ENCODE data around the gene KDSR. TPM values are rescaled to one million over a fixed set of nuclear protein-coding genes. Genes with fewer than 3 reads are reported as not detected.

KDSR gene
- total and polyA plus RNA-seq, 2 donors from 2014 or later, result 22.5 to 73.5 TPM

- Histone ChIP-seq H3K9me3 (ENCODE audit: control insufficient read depth in 2 of 3, insufficient read depth in 1 of 3, low read length in 3 of 3) (peaks cover 0 to 3% (median 0%) of the 10 kb centered on the region in 3 donors), H3K4me3 (ENCODE audit: low read length in 3 of 3) (no peak overlapping the region), H3K4me1 (ENCODE audit: control insufficient read depth in 2 of 3, insufficient read depth in 2 of 3, low read depth in 1 of 3, low read length in 3 of 3) (no peaks in the 10 kb centered on the region), H3K27ac (ENCODE audit: low read depth in 2 of 2, low read length in 2 of 2) (no peak overlapping the region), H3K9ac (ENCODE audit: low read length in 3 of 3) (no peak overlapping the region), H3K36me3 (ENCODE audit: control insufficient read depth in 2 of 3, insufficient read depth in 3 of 3, low read length in 3 of 3) (no peaks in the 10 kb centered on the region), H3K27me3 (ENCODE audit: control insufficient read depth, insufficient read depth, low read length) (no peaks in the 10 kb centered on the region)
- TF ChIP-seq CTCF (IDR thresholded peaks at IDR 0.05; ENCODE audit: borderline replicate concordance, extremely low read depth, insufficient read depth), result no peak
- intact Hi-C loops (cut with DNase I), result no loop called here
- no peak for DNase-seq
- FAIRE-seq, result no peak
Observed at GRCh38 chr18:63379639-63379962, 12.6 kb upstream of the KDSR start.

GRCh38 chr18:63378919-63379638 lies 12.1 kb upstream of the KDSR start:
- intact Hi-C loops (cut with DNase I), result no loop called here
- Histone ChIP-seq H3K4me3 (ENCODE audit: low read length in 3 of 3) (no peak overlapping the region), H3K36me3 (ENCODE audit: control insufficient read depth in 2 of 3, insufficient read depth in 3 of 3, low read length in 3 of 3) (no peaks in the 10 kb centered on the region), H3K9ac (ENCODE audit: low read length in 3 of 3) (no peak overlapping the region), H3K27me3 (ENCODE audit: control insufficient read depth, insufficient read depth, low read length) (no peaks in the 10 kb centered on the region), H3K9me3 (ENCODE audit: control insufficient read depth in 2 of 3, insufficient read depth in 1 of 3, low read length in 3 of 3) (peaks cover 0 to 3% (median 0%) of the 10 kb centered on the region in 3 donors), H3K27ac (ENCODE audit: low read depth in 2 of 2, low read length in 2 of 2) (no peak overlapping the region), H3K4me1 (ENCODE audit: control insufficient read depth in 2 of 3, insufficient read depth in 2 of 3, low read depth in 1 of 3, low read length in 3 of 3) (no peaks in the 10 kb centered on the region)
- FAIRE-seq (no peak), DNase-seq (no peak)
- no peak for TF ChIP-seq CTCF (IDR thresholded peaks at IDR 0.05; ENCODE audit: borderline replicate concordance, extremely low read depth, insufficient read depth)

- intact Hi-C loops (cut with DNase I), result no loop called here
- Histone ChIP-seq H3K27me3 (ENCODE audit: control insufficient read depth, insufficient read depth, low read length) (no peaks in the 10 kb centered on the region), H3K36me3 (ENCODE audit: control insufficient read depth in 2 of 3, insufficient read depth in 3 of 3, low read length in 3 of 3) (no peaks in the 10 kb centered on the region), H3K27ac (ENCODE audit: low read depth in 2 of 2, low read length in 2 of 2) (no peak overlapping the region), H3K9ac (ENCODE audit: low read length in 3 of 3) (no peak overlapping the region), H3K4me1 (ENCODE audit: control insufficient read depth in 2 of 3, insufficient read depth in 2 of 3, low read depth in 1 of 3, low read length in 3 of 3) (no peaks in the 10 kb centered on the region), H3K4me3 (ENCODE audit: low read length in 3 of 3) (no peak overlapping the region), H3K9me3 (ENCODE audit: control insufficient read depth in 2 of 3, insufficient read depth in 1 of 3, low read length in 3 of 3) (peaks cover 0 to 3% (median 0%) of the 10 kb centered on the region in 3 donors)
- no peak for FAIRE-seq
- TF ChIP-seq CTCF (IDR thresholded peaks at IDR 0.05; ENCODE audit: borderline replicate concordance, extremely low read depth, insufficient read depth), result no peak
- DNase-seq, result no peak
Observed at GRCh38 chr18:63377275-63377980, 10.4 kb upstream of the KDSR start.
